Fibroblast of skin of abdomen (primary cell): Measurements from ENCODE around the gene HECW1. TPM values are rescaled to one million over a fixed set of nuclear protein-coding genes. Genes with fewer than 3 reads are reported as not detected.
"Not testable (repeated sequence)": the region's sequence is repeated elsewhere in the genome, so short reads cannot be mapped to it uniquely, and the experiment has no call there.

ENCODE experiments used
- DNase-seq: peaks from one replicate; pipeline ENCODE4 v3.0.0-alpha.2; 2013
- polyA plus RNA-seq, 2 experiments: library from polyadenylated mRNA; unstranded; fragments of 120-200 nt; gene quantifications; one replicate each; pipeline ENCODE4 v1.2.1, GENCODE V29; 2013; ENCODE audit not compliant: insufficient read length in 2 of 2

HECW1 gene
- 3.6 TPM for polyA plus RNA-seq (2013, experiment 1 of 2; ENCODE audit: insufficient read length)
- 3.0 TPM for polyA plus RNA-seq (2013, experiment 2 of 2; ENCODE audit: insufficient read length)

DNA sequence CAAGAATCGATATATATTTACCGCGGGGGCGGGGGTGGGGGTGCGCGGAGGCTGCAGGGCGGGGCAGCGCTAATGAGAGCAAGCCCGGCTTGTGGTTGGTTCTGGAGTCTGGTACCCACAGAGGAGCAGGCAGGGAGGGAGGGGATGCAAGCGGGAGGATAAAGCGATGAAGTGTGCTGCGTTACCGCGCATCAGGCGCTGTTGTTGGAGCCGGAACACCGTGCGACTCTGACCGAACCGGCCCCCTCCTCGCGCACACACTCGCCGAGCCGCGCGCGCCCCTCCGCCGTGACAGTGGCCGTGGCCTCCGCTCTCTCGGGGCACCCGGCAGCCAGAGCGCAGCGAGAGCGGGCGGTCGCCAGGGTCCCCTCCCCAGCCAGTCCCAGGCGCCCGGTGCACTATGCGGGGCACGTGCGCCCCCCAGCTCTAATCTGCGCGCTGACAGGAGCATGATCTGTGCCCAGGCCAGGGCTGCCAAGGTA lies at the start of gene HECW1:
HECW1 (plus strand) TSS at position 189 of the 482 bp plus-strand sequence. CDS start 131,259 bp downstream, outside the sequence.
- DNase-seq, result no peak

DNA sequence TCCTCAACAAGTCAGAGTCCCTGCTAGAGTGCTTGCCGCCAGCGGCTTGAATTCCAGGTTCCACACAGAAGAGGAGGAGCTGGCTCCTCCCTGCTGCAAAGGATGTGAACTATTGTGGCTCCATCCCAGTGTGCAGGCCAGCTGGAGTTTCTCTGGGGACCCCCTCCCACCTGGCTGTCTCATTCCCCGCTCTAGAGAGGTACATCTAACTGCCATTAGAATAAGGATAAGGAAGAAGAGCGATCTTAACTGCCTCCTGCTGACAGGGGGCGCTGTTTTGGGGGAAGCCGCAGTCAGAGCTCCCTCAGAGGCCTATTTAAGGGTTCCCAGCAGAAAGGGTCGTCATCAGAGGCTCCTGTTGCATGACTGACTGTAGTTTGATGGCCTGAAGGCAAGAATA lies 40.8 kb upstream of the HECW1 start:
- DNase-seq, result peak; percentile 8

DNA sequence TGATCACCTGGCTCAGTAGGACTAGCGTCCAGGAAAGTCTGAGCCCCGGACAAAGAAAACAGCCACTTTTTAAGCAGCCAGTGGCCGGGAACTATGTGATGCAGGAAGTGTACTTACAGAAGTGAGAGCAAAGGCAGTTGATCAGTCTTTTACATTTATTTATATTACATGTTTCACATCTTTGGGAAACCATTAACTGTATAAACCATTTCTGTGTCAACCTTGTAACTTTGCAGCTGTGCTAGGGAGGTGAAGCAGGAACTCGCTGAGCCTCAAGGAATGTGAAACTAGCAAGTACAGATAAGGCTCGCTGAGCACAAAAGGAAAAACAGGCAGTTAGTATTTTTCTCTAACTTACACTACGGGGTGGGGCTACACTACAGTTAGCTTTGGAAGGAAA lies 39.9 kb upstream of the HECW1 start:
- no peak for DNase-seq

DNA sequence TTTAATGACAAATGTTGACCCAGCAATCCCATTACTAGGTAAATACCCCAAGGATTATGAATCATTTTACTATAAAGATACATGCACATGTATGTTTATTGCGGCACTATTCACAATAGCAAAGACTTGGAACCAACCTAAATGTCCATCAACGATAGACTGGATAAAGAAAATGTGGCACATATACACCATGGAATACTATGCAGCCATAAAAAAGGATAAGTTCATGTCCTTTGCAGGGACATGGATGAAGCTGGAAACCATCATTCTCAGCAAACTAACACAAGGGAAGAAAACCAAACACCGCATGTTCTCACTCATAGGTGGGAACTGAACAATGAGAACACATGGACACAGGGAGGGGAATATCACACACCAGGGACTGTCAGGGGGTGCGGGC lies 38.6 kb upstream of the HECW1 start:
- DNase-seq, result not testable (repeated sequence)

DNA sequence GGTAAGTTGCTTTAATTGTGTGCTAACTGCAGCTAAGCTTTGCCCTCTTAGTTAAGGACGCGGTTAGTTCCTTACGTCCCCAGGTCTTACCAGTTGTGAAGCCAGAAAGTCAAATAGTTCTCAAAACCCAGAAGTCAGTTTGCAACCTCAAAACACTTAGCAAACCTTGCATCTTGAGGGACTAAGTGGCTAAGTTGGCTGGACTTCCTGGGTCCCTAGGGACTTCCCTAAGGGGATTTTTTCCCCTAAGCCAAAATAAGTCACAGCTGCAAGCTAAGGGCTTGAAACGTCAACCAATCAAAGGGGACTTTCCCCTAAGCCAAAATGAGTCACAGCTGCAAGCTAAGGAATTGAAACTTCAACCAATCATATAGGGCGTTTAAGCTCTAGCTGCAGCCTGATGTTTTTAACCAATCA lies 36.2 kb upstream of the HECW1 start:
- peak; percentile 38 for DNase-seq

DNA sequence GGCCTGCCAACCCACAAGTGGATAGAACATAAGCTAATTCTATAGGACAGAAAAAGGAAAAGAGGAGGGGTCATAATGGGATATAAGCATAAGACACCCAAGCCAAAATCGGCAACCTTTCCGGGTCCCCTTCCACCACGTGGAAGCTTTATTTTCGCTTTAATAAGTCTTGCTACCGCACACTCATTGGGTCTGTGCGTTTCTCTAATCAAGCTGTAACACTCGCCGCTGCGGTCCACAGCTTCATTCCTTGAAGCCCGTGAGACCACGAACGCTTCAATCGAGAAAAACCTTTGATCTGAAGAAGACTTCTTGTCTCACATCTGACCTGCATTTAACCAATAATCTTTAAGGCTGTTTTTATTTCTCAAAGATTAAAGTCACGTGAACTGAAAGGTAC lies 35.8 kb upstream of the HECW1 start:
- no peak for DNase-seq

DNA sequence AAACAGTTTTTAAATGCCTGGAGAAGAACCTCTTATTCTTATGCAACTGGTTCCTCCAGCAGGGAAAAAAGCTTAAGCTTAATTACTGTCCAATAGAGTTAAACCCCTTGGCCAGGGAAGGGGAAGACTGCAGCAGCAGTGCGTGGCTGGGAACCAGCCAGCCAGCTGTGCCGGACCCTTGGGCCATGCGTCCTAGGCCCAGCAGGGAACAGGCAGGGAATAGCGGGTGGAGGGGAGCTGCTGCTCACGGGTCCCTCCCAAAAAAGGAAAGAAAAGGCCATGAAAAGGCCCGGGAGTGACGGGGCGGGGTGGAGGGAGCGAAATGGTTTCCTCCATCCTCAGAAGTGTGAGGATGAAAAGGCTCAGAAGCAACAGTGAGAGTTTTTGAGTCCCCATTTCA lies 35.2 kb upstream of the HECW1 start:
- DNase-seq, result no peak

DNA sequence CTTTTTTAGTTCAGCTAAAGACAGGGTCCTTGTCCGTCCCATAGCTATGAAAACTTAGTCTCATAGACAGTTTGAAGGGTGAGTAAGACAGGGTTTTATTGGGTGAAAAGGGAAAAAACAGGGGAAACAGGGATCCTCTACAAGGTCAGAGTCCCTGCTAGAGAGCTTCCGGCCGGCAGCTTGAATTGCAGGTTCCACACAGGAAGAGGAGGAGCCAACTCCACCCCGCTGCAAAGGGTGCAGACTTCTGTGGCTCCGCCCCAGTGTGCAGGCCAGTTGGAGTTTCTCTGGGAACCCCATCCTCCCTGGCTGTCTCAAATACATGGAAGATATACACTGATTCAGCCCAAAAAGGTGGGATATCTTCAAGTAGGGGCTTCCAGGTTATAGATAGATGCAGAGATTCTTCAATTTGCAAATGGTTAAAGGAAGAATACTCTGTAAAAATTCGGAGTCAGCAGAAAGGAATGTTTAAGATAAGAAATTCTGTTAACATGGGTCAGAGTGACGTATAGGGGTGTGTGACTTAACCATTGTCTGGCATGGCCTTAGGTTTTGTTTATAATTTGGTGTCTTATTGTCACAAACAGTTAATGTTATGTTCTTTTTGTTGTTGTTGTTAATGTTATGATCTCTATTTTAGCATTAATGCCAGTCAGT lies 34.6 kb upstream of the HECW1 start:
- peak; percentile 20 for DNase-seq

DNA sequence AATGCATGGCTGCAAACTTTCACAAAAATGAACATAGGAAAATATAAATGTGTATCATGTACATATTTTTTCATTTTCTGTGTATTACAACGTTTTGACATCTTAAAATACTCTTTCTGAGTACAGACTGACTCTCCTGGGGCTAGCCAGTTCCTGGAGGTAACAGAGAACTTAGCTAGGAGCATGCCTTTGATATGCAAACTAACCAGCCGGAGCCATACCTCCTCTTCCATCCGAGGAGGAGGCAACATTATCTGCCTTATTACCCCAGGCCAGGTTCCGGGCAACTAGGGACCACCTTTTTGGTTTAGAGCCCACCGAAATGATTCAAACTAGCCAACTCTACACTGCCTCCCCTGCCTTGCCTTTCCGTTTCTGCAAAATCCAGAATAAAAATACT lies 33.7 kb upstream of the HECW1 start:
- no peak for DNase-seq

DNA sequence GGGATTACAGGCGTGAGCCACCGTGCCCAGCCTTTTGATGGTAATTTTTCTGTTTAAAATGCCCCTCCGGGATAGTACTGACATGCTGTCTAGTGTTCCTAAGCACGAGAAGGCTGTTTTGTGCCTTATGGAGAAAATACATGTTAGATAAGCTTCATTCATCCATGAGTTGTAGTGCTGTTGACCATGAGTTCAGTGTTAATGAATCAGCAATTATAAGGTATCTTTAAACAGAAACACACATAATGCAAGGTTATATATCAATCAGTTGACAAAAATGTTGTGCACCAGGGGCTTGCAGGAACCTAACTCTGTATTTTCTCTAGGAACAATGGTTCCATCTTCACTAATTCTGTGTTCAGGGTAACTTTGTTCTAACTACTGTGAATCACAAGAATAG lies 30.8 kb upstream of the HECW1 start:
- DNase-seq, result no peak

DNA sequence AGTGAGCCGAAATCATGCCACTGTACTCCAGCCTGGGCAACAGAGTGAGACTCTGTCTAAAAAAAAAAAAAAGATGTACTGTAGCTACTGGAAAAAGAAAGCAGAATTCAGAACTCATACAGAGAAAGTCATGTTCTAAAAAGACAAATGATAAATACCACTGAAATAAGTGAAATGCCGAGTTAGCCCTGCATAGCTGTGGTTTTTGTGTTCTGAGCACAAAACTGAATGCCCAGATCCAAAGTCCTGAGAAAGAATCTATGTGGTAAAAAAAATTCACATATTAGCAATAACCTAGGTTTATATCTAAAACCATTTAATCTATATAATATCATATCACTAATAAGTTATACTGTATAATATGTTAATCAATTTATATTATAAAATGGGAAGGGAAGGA lies 29.3 kb upstream of the HECW1 start:
- peak; percentile 62 for DNase-seq

DNA sequence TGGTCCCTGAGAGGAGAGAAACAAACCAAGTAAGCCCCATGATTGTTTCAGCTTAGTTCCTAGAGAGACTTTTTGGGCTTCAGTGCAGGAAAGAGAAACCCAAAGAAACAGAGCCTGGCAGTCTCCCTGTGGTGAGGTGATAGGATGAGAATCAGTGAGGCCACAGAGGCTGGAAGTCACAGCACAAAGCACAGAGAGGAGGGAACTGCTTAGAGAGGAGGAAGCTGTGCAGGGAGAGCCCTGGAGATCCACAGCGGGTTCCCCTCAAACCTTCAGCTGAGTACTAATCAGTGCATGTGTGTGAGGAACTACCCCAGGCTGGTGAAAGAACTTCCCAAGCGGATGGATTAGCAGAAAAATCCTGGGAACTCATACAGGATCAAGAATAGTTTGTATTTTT lies 27.4 kb upstream of the HECW1 start:
- DNase-seq, result no peak

DNA sequence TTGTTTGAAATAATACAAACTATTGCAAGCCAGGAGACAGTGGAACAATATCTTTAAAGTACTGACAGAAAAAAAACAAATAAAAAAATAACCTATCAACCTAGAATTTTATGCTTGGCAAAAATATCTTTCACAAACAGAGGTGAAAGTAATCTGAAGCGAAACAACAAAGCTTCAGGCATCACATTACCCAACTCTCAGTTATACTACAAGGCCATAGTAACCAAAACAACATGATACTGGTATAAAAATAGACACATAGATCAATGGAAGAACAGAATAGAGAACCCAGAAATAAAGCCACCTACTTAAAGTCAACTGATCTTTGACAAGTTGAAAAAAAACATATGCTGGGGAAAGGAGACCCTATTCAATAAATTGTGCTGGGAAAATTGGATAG lies 26.5 kb upstream of the HECW1 start:
- no peak for DNase-seq

DNA sequence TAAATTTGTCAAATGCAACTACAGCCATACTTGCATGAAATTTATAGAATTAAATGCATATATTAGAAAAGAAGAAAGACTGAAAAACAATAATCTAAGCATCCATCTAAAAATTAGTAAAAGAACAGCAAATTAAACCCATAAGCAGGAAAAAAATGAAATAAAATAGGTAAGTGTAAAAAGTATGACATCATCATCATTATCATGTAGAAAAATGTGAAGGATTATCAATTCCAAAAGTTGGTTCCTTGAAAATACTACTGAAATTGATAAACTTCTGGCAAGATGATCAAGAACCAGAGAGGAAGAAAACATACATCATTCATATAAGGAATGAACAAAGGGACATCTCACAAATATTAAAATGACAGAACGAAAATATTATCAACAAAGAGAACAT lies 19.6 kb upstream of the HECW1 start:
- DNase-seq, result no peak

DNA sequence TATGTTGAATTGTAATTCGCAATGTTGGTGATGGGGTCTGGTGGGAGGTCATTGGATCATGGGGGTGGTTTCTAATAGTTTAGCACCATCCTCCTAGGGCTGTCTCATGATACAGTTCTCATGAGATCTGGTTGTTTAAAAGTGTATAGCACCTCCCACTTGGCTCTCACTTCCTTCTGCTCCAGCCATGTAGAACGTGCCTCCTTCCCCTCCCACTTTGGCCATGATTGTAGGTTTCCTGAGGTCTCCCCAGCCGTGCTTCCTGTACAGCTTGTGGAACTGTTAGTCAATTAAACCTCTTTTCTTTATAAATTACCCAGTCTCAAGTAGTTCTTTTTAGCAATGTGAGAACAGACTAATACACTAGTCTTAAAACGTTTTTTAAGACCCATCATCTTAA lies 15.6 kb upstream of the HECW1 start:
- no peak for DNase-seq

DNA sequence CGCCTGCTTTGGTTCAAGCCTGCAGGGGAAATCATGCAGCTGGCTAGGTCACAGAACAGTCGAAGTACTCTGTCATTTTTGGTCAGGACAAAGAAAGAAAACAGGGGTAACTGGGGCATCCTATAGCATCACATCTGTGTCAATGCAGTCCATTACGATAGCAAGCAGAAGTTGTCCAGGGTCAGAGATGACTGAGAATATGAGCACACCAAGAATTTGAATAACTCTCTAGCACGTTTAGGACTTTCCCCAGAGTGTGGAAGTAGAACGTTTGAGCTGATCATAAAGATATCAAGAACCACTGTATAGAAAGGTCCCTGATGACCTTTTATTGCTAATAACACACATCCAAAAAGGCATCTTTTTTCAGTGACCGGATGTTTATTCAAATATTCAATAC lies 12.7 kb upstream of the HECW1 start:
- no peak for DNase-seq

DNA sequence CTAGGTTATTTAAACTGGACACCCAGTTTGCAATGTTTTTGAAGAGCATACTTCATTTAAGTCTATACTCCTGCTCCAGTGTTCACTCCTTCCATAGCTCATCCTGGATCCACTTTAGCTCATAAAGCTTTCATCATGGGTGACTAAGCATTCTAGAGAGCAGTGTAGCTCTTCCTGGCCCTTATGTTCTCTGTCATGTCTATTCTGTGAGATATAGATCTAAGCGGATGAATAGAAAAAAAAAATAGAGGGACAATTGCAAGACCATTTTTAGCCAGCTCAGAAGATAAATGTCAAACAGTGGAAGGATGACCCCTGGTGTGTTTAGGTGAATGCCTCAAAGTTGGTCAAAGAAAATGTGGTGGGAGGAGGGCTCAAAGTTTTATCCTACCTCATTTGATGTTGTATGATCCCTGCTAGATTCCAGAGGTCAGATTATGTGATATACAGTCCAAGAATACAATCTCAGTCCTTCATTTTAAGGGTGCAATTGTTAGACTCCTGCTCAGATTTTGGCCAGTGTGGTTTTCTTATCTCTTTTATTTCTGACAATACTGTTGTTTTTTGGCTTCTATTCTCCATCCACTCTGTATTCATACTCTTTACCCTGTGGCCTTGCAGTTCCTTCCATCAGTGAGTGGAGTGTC lies 7.5 kb upstream of the HECW1 start:
- DNase-seq, result peak; percentile 77

DNA sequence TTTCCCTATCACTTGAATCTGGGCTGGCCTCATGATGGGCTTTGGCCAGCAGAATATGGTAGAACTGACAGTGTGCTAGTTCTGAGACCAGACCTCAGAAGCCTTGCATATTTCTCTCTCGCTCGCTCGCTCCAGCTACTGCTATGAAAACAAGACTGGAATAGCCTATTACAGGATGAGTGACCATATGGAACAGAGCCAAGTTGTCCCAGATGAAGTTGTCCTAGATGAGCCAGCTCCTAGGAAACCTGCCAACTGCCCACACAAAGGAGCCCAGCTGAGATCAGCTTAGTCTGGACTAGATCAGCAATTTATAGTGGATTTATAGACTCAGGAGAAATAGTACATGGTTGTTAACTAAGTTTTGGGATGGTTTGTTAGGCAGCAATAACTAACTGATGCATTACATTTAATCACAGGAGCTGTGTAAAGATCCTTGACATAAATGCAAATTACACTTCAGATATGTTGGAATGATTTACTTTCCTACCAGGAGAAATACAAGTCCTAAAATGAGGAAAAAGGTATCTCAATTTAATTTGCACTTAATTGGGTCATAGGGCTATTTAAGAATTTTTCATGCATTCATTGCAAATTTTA lies 6.8 kb upstream of the HECW1 start:
- no peak for DNase-seq

DNA sequence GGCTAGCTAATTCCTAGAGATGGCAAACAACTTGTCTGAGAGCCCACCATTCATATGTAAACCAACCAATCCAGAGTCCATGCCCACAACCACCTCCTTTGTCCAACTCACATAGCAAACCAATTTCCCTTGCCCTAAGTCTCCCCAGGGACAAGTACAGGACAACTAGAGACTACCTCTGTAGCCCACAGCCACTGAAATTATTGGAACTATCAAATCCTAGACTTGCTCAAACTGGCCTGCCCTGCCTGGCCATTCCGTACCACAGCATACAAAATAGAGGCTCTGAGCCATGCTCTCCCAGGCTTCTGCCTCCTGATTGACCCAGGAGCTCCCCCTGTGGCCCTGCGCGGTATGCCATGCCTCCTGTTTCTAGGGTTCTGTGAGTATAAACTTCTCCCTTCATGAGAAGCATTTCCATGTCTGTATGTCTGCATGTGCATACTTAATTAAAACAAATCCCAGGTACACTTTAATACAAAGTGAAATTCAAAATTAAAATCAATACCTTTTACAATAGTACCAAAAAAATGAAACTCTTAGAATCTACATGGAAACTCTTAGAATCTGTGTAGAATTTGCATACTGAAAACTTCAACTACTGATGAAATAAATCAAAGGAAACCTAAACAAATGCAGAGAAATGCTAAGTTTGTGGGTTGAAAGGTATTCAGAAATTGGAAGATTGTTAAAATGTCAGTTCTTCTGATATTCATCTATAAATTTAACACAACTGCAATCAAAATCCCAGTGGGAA lies 4.0 kb upstream of the HECW1 start:
- peak; percentile 60 for DNase-seq

DNA sequence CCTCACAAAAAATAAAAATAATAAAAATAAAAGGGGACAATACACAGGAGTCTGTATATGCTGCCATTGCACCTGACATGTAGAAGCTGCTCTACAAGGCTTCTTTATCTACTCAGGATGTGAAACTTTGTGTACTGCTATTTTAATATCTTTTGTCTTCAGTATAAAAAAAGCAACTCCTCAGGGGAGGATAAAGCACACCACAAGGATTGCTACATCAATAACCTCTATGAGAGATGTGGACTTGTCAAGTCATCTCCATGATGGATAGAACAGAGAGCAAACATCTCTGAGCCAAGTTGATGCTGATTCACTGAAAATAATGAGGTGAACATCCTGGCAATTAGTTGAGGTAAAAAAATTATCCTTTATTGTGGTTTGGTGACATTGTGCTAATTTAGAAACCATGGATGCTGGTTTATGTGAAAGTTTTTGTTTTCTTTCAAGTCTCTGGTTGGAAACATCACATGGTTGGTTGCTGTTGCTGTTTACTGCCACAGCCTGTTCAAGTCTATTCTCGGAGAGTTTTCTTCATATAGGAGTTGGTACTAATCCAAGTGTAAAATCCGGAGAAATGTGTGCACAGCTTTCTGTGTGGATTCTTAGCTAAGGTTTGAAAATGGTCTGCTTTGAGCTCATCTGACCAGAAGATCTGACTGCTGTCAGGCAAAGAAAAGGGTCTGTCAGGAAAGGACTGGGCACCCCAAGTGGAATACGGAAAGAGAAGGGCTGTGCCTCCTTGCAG lies 1.5 kb upstream of the HECW1 start:
- peak; percentile 46 for DNase-seq

DNA sequence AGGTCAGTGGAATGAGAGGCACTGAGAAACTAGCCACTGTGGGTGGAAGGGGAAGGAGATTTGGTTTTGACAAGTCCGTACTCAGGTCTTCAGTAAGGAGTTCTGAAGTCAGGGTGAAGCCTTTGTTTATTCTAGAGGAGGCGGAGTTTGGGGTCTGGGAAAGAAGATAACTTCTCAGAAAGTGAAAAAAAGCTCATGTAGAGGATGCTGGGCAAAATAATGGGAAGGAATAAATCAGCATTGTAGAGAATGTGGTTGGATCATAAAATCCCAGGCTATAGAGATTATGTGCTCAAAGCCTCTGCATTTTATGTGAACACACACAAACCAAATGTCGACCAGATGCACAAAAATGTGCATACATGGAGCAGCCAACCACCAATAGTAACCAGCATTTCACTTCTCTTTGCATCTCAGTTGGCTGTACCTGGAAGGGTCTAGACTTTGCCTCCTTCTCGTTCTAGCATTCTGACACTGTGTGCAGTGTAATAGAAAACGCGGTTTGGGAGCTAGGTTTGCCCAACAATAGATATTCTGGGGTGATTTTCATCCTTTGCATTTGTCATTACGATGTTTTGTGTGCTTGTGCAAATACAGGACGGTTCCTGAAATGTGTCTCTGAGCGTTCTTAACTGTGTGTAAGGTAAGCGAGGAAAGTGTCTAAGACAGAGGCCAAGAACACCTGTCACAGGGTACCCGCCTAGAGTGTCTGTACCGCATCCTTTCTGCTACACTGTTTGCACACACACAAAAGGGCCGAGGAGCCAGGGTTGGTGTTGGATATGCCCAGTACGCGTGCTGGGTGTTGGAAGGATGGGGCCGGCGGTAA lies 603 bp upstream of the HECW1 start:
- peak; percentile 48 for DNase-seq
